Mammary epithelial cell (primary cell): Measurements from ENCODE around the gene OVOL2.

Source experiments
- EZH2 ChIP-seq: IDR thresholded peaks from 2 replicates; pipeline ENCODE4 v1.6.1; 2012; ENCODE audit warnings: low read length, inconsistent platforms, borderline replicate concordance
- TF ChIP-seq, protein P1 (sequence below), 2 donors: IDR thresholded peaks in 1 of 2; conservative IDR thresholded peaks in 1 of 2; 2 replicates each; pipeline ENCODE4 v1.5.1; 2011 to 2012; ENCODE audit warnings: inconsistent platforms in 2 of 2, low read length in 2 of 2, mild to moderate bottlenecking in 2 of 2, control low read depth in 1 of 2, low read depth in 1 of 2; ENCODE audit not compliant: insufficient read depth in 1 of 2; ENCODE audit errors: extremely low read depth in 1 of 2

DNA sequence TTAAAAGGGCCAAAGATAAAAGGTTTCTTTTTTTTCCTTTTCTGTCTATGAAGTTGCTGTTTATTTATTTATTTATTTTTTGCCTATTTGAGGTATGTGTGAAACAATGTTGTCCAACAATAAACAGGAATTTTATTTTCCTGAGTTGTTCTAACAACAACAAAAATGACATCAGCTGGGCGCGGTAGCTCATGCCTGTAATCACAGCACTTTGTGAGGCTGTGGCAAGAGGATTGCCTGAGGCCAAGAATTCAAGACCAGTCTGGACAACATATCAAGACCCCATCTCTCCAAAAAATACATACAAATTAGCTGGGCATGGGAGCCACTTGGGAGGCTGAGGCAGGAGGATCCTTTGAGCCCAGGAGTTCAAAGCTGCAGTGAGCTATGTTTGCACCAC is 44.8 kb downstream of the OVOL2 start:
- TF ChIP-seq, protein P1, sequence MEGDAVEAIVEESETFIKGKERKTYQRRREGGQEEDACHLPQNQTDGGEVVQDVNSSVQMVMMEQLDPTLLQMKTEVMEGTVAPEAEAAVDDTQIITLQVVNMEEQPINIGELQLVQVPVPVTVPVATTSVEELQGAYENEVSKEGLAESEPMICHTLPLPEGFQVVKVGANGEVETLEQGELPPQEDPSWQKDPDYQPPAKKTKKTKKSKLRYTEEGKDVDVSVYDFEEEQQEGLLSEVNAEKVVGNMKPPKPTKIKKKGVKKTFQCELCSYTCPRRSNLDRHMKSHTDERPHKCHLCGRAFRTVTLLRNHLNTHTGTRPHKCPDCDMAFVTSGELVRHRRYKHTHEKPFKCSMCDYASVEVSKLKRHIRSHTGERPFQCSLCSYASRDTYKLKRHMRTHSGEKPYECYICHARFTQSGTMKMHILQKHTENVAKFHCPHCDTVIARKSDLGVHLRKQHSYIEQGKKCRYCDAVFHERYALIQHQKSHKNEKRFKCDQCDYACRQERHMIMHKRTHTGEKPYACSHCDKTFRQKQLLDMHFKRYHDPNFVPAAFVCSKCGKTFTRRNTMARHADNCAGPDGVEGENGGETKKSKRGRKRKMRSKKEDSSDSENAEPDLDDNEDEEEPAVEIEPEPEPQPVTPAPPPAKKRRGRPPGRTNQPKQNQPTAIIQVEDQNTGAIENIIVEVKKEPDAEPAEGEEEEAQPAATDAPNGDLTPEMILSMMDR (conservative IDR thresholded peaks at IDR 0.05 in 1 of 2, IDR thresholded peaks at IDR 0.05 in 1 of 2; ENCODE audit: extremely low read depth in 1 of 2, insufficient read depth in 1 of 2, low read depth in 1 of 2, low read length in 2 of 2), result no peak
- TF ChIP-seq EZH2, result no peak
